ENCODE data around the gene RNU7-1. TPM values are rescaled to one million over a fixed set of nuclear protein-coding genes. Genes with fewer than 3 reads are reported as not detected.
A peak's percentile ranks its signal among the peaks of the same experiment; 100 is the strongest.

Gene RNU7-1
- total RNA-seq, 1 donor from 2014 or later: not detected

DNA sequence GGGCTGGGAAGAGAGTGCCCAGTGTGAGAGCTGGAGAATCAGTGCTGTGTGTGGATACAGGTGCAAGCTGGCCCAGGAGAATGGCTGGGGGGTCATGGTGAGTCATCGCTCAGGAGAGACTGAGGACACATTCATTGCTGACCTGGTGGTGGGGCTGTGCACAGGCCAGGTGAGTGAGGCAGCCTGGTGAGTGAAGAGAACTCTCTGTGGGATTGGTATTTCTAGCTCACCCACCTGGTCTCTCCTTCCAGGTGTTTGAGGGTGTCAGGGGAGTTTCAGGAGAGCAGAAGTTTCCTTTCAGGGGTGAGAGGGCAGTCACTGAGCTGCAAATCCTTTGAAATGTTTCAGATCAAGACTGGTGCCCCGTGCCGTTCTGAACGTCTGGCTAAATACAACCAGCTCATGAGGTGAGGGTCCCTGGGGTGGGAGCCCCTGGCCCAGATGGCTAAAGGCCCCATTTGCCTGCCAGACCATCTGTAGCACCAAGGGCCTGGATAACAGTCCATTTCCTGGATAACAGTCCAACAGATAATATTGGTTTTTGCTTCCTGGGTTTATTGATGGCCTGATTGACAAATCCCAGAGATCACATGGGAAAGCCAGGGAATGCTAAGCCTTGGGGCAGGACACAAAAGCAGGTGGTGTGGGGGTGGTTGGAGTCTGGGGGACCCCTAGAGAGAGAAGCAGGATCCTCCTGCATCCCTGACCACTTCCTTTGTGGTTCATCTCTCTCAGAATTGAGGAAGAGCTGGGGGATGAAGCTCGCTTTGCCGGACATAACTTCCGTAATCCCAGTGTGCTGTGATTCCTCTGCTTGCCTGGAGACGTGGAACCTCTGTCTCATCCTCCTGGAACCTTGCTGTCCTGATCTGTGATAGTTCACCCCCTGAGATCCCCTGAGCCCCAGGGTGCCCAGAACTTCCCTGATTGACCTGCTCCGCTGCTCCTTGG lies 21.3 kb upstream of the RNU7-1 start:
- DNase-seq (ENCODE audit: low spot score in 2 of 2): no peak
- Histone ChIP-seq H3K36me3 (peaks cover 23 to 27% of the 10 kb centered on the region in 2 donors), H3K9me3 (no peaks in the 10 kb centered on the region), H3K27ac (no peak overlapping the region), H3K4me3 (no peak overlapping the region), H3K4me1 (peaks cover 12 to 23% of the 10 kb centered on the region in 2 donors), H3K27me3 (no peaks in the 10 kb centered on the region)
- intact Hi-C loops (cut with DNase I): loop anchor here (10.0 kb wide), 1 partner anchor 577 kb away; the partner anchor contains the start of gene TNFRSF1A
- TF ChIP-seq, protein P1, sequence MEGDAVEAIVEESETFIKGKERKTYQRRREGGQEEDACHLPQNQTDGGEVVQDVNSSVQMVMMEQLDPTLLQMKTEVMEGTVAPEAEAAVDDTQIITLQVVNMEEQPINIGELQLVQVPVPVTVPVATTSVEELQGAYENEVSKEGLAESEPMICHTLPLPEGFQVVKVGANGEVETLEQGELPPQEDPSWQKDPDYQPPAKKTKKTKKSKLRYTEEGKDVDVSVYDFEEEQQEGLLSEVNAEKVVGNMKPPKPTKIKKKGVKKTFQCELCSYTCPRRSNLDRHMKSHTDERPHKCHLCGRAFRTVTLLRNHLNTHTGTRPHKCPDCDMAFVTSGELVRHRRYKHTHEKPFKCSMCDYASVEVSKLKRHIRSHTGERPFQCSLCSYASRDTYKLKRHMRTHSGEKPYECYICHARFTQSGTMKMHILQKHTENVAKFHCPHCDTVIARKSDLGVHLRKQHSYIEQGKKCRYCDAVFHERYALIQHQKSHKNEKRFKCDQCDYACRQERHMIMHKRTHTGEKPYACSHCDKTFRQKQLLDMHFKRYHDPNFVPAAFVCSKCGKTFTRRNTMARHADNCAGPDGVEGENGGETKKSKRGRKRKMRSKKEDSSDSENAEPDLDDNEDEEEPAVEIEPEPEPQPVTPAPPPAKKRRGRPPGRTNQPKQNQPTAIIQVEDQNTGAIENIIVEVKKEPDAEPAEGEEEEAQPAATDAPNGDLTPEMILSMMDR (IDR thresholded peaks at IDR 0.05): no peak

DNA sequence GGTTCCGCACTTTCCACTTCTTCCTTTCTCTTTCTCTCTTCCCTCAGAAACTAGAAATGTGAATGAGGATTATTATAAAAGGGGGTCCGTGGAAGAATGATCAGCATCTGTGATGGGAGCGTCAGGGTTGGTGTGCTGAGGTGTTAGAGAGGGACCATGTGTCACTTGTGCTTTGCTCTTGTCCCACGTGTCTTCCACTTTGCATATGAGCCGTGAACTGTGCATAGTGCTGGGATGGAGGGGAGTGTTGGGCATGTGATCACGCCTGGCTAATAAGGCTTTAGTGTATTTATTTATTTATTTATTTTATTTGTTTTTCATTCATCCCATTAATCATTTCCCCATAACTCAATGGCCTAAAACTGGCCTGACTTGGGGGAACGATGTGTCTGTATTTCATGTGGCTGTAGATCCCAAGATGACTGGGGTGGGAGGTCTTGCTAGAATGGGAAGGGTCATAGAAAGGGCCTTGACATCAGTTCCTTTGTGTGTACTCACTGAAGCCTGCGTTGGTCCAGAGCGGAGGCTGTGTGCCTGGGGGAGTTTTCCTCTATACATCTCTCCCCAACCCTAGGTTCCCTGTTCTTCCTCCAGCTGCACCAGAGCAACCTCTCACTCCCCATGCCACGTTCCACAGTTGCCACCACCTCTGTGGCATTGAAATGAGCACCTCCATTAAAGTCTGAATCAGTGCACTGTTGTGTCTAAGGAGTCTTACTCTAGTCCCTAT lies 20.4 kb upstream of the RNU7-1 start:
- Histone ChIP-seq H3K36me3 (peaks cover 18 to 19% of the 10 kb centered on the region in 2 donors), H3K4me3 (no peak overlapping the region), H3K9me3 (no peaks in the 10 kb centered on the region), H3K27ac (no peak overlapping the region), H3K4me1 (peaks cover 12 to 23% of the 10 kb centered on the region in 2 donors), H3K27me3 (no peaks in the 10 kb centered on the region)
- DNase-seq (ENCODE audit: low spot score in 2 of 2): no peak
- intact Hi-C loops (cut with DNase I): loop anchor here (10.0 kb wide), 1 partner anchor 578 kb away; the partner anchor contains the start of gene TNFRSF1A
- TF ChIP-seq, protein P1 (IDR thresholded peaks at IDR 0.05): no peak

- Histone ChIP-seq H3K27me3 (no peaks in the 10 kb centered on the region), H3K4me3 (no peak overlapping the region), H3K27ac (peak overlapping the region; percentile 97 to 99), H3K9me3 (no peaks in the 10 kb centered on the region), H3K36me3 (peaks cover 18 to 19% of the 10 kb centered on the region in 2 donors), H3K4me1 (peaks cover 12 to 23% of the 10 kb centered on the region in 2 donors)
- DNase-seq (ENCODE audit: low spot score in 2 of 2): no peak
- intact Hi-C loops (cut with DNase I): loop anchor here (1.0 to 10.0 kb wide), 5 partner anchors 14 to 579 kb away; partner anchors contain the start of gene TNFRSF1A
- TF ChIP-seq, protein P1 (IDR thresholded peaks at IDR 0.05): no peak
Observed at GRCh38 chr12:6923851-6924250, 19.8 kb upstream of the RNU7-1 start.

DNA sequence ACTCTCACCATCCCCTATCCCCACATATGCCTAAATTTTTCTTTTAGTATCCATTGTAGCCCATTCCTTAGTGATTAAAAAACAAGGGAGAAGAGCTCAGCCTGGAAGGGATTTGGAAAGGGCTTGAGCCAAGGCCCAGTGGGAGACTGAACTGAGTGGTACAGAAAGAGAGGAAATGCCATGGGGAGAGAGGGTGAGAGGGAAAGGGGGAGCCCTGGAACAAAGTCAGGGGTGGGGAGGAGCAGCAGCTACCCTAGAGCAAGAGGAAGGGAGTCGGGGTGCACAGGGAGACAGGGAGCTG lies 18.4 kb upstream of the RNU7-1 start:
- intact Hi-C loops (cut with DNase I): loop anchor here (1.0 to 10.0 kb wide), 5 partner anchors 18 to 580 kb away; partner anchors contain the start of genes LPCAT3, RNU7-1 and TNFRSF1A
- TF ChIP-seq, protein P1 (IDR thresholded peaks at IDR 0.05): no peak
- Histone ChIP-seq H3K4me1 (peaks cover 19 to 30% of the 10 kb centered on the region in 2 donors), H3K27me3 (no peaks in the 10 kb centered on the region), H3K27ac (peak overlapping the region; percentile 97 to 99), H3K4me3 (peak overlapping the region; percentile 38 to 92), H3K9me3 (no peaks in the 10 kb centered on the region), H3K36me3 (peaks cover 18 to 19% of the 10 kb centered on the region in 2 donors)
- no peak for DNase-seq (ENCODE audit: low spot score in 2 of 2)

DNA sequence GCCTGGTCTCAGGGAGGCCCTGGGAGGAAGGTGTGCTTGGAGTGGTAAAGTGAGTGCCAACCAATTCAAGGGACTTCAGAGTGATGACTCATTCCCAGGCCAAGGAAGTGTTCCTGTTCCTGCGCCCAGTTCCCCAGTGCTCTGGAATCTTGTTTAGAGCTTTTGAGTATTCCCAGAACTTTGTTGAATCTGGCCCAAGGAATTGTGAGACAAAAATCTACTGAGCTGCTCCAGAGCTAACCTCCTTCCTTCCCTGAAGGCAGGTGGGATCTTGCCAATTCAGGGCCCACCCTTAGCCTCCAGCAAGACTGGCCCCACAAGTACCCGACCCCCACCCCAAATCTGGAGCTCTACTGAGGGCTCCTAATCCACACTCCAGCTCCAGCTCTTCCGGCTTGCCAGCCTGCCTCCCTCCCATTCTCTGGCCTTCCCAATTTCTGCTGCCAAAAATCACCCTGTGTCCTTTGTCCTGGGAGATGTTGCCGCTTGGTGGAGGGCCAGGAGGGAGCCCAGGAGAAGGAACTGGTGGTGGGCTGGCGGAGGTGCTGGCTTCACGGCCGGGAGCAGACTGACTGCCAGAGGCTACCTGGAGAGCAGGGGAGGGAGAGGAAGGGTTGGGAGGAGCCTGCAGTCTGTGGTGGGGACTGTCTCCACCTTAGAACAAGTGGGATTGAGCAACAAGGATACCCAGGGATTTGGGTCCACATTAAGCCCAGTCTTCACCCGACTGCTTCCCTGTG lies 17.9 kb upstream of the RNU7-1 start:
- Histone ChIP-seq H3K27ac (peak overlapping the region; percentile 97 to 99), H3K9me3 (no peaks in the 10 kb centered on the region), H3K36me3 (peaks cover 18 to 19% of the 10 kb centered on the region in 2 donors), H3K27me3 (no peaks in the 10 kb centered on the region), H3K4me3 (peak overlapping the region; percentile 92 to 99), H3K4me1 (peaks cover 22 to 31% of the 10 kb centered on the region in 2 donors)
- TF ChIP-seq, protein P1 (IDR thresholded peaks at IDR 0.05): no peak
- intact Hi-C loops (cut with DNase I): loop anchor here (1.0 to 10.0 kb wide), 5 partner anchors 18 to 581 kb away; partner anchors contain the start of genes LPCAT3, RNU7-1 and TNFRSF1A
- peak in 1 of 2 donors; percentile 91 for DNase-seq (ENCODE audit: low spot score in 2 of 2)
